B cell (primary cell): Measurements from ENCODE around the gene ZRSR2. TPM values are rescaled to one million over a fixed set of nuclear protein-coding genes. Genes with fewer than 3 reads are reported as not detected.

ENCODE experiments used
- ATAC-seq: fragments of 200-7000 bp; cut with Tn5 transposase; one replicate; pipeline ENCODE4 v1.10.0; 2021; ENCODE audit warnings: low read depth, mild to moderate bottlenecking, moderate number of reproducible peaks, moderate library complexity
- CTCF ChIA-PET: fragments of 350-600 bp; sonication (Branson Sonifier 250); formaldehyde crosslinking; loops from one replicate; lab custom pipeline; 2021; ENCODE audit warnings: antibody characterized with exemption, inconsistent platforms; lab: Charles Lee
- POLR2A ChIA-PET: fragments of 350-600 bp; sonication (Branson Sonifier 250); formaldehyde crosslinking; loops from one replicate; lab custom pipeline; 2021; ENCODE audit warnings: antibody characterized with exemption; lab: Charles Lee
- DNase-seq: peaks from one replicate; pipeline ENCODE4 v3.0.0; 2013
- H2AFZ ChIP-seq: 2 replicates; pipeline ENCODE4 v1.6.1; 2012; ENCODE audit warnings: mild to moderate bottlenecking, low read depth, low read length; ENCODE audit not compliant: insufficient read depth, poor library complexity, severe bottlenecking
- H3K27ac ChIP-seq, 2 donors: 1 replicate in 1 of 2; 2 replicates in 1 of 2; pipeline ENCODE4 v1.5.1; 2012 to 2013; ENCODE audit warnings: low read length in 2 of 2, mild to moderate bottlenecking in 2 of 2, moderate library complexity in 1 of 2
- H3K27me3 ChIP-seq, 4 experiments: fragments of 200-600 bp in 1 of 4; sonication (generic) in 1 of 4; replicated peaks in 1 of 4; 1 replicate in 2 of 4; 2 replicates in 2 of 4; pipeline versions ENCODE4 v1.6.1 to v1.7.0; 2013 to 2016; ENCODE audit warnings: low read length in 3 of 4, mild to moderate bottlenecking in 2 of 4, mixed read lengths in 1 of 4, moderate library complexity in 1 of 4; ENCODE audit not compliant: insufficient read depth in 4 of 4, control insufficient read depth in 3 of 4; ENCODE audit errors: control extremely low read depth in 1 of 4
- H3K36me3 ChIP-seq, 2 experiments: replicated peaks in 1 of 2; 1 replicate in 1 of 2; 2 replicates in 1 of 2; pipeline versions ENCODE4 v1.6.1 to v1.7.1; 2013; ENCODE audit warnings: low read length in 1 of 2; ENCODE audit not compliant: insufficient read depth in 2 of 2, control insufficient read depth in 1 of 2; ENCODE audit errors: control extremely low read depth in 1 of 2, extremely low read depth in 1 of 2
- H3K4me1 ChIP-seq, 2 donors: fragments of 200-600 bp in 1 of 2; sonication (generic) in 1 of 2; 1 replicate in 1 of 2; 2 replicates in 1 of 2; pipeline versions ENCODE4 v1.5.1 to v1.6.1; 2013 to 2017; ENCODE audit warnings: low read length in 2 of 2; ENCODE audit not compliant: control insufficient read depth in 2 of 2, insufficient read depth in 2 of 2
- H3K4me2 ChIP-seq: replicated peaks from 2 replicates; pipeline ENCODE3; 2012; ENCODE audit warnings: mild to moderate bottlenecking, low read depth, low read length; ENCODE audit not compliant: poor library complexity, severe bottlenecking
- H3K4me3 ChIP-seq, 5 experiments: fragments of 200-600 bp in 1 of 5; sonication (generic) in 1 of 5; 1 replicate in 3 of 5; 2 replicates in 2 of 5; pipeline versions ENCODE4 v1.5.1 to v1.7.0; 2011 to 2016; ENCODE audit warnings: low read length in 4 of 5, mild to moderate bottlenecking in 4 of 5, low read depth in 2 of 5, control low read depth in 1 of 5, moderate library complexity in 1 of 5; ENCODE audit not compliant: insufficient read depth in 1 of 5; ENCODE audit errors: control extremely low read depth in 1 of 5, extremely low read depth in 1 of 5
- H3K79me2 ChIP-seq: fragments of 200-600 bp; sonication (generic); one replicate; pipeline ENCODE4 v1.6.0; 2016; ENCODE audit warnings: low read length; ENCODE audit not compliant: control insufficient read depth, insufficient read depth
- H3K9ac ChIP-seq: fragments of 200-600 bp; sonication (generic); 2 replicates; pipeline ENCODE4 v1.6.1; 2017; ENCODE audit warnings: mild to moderate bottlenecking, low read length, moderate library complexity
- H3K9me3 ChIP-seq, 3 donors: one replicate each; pipeline versions ENCODE4 v1.6.1 to v1.7.1; 2013; ENCODE audit warnings: low read length in 2 of 3; ENCODE audit not compliant: control insufficient read depth in 2 of 3, insufficient read depth in 1 of 3; ENCODE audit errors: control extremely low read depth in 1 of 3
- H4K20me1 ChIP-seq: 2 replicates; pipeline ENCODE4 v1.6.0; 2012; ENCODE audit warnings: mild to moderate bottlenecking, low read length; ENCODE audit not compliant: insufficient read depth, control insufficient read depth, poor library complexity, severe bottlenecking
- H3K27ac Mint-ChIP-seq: one replicate; pipeline ENCODE4 v1.8.0; 2021; ENCODE audit warnings: mixed read lengths
- H3K27me3 Mint-ChIP-seq: one replicate; pipeline ENCODE4 v1.8.0; 2021; ENCODE audit warnings: mixed read lengths
- H3K4me1 Mint-ChIP-seq: one replicate; pipeline ENCODE4 v1.8.0; 2021; ENCODE audit warnings: mixed read lengths
- H3K4me3 Mint-ChIP-seq: one replicate; pipeline ENCODE4 v1.8.0; 2021; ENCODE audit warnings: mixed read lengths
- H3K9me3 Mint-ChIP-seq: one replicate; pipeline ENCODE4 v1.8.0; 2022; ENCODE audit warnings: mixed read lengths; ENCODE audit not compliant: insufficient read depth
- CTCF ChIP-seq: fragments of 200-600 bp; IDR thresholded peaks from one replicate; pipeline ENCODE4 v1.8.0; 2022; ENCODE audit warnings: antibody characterized with exemption, mild to moderate bottlenecking
- EZH2 ChIP-seq: IDR thresholded peaks from 2 replicates; pipeline ENCODE4 v1.6.1; 2012; ENCODE audit warnings: borderline replicate concordance, low read depth, mild to moderate bottlenecking, moderate library complexity, low read length; ENCODE audit not compliant: insufficient read depth, poor library complexity, severe bottlenecking
- WGBS: methylation state at CpG from one replicate; pipeline ENCODE4 v1.1.5; 2013; ENCODE audit warnings: missing lambda C conversion rate; ENCODE audit not compliant: insufficient coverage; 5-methylcytosine and 5-hydroxymethylcytosine counted together
- intact Hi-C: fragments of 100-400 bp; cut with micrococcal nuclease; formaldehyde crosslinking; loops from one replicate; pipeline ENCODE4 v1.10.0; 2022
- polyA plus RNA-seq: library from polyadenylated mRNA; depleted of rRNA; stranded (reverse); fragments of >200 nt; gene quantifications from 2 replicates; pipeline ENCODE4 v1.2.3, GENCODE V29; 2012
- total RNA-seq, 2 donors: library from RNA; stranded (reverse); fragments of 120-200 nt in 1 of 2; gene quantifications; 1 replicate in 1 of 2; 2 replicates in 1 of 2; pipeline versions ENCODE4 v1.2.3 to v1.2.4, GENCODE V29; 2013 to 2022

The ZRSR2 gene
- total and polyA plus RNA-seq, 2 donors (not counting 1 experiment from before 2014, with no cell fraction given) = 27.8 to 28.6 TPM

- DNase-seq = no peak
- Histone ChIP-seq H3K79me2 (peaks cover 3% of the 10 kb centered on the region), H4K20me1 (no peaks in the 10 kb centered on the region), H3K36me3 (no peaks in the 10 kb centered on the region), H3K9me3 (no peaks in the 10 kb centered on the region), H3K9ac (no peak overlapping the region), H2AFZ (no peak overlapping the region), H3K4me2 (no peak overlapping the region), H3K4me3 (no peak overlapping the region), H3K27me3 (no peaks in the 10 kb centered on the region), H3K4me1 (peaks cover 19 to 27% of the 10 kb centered on the region in 2 donors), H3K27ac (no peak overlapping the region)
- TF ChIP-seq EZH2 (no peak), CTCF (no peak)
- ATAC-seq = no peak
- Mint-ChIP-seq H3K27me3 (no peaks in the 10 kb centered on the region), H3K27ac (peak overlapping the region; percentile 27), H3K4me1 (peaks cover 6% of the 10 kb centered on the region), H3K9me3 (no peaks in the 10 kb centered on the region), H3K4me3 (no peak overlapping the region)
- CTCF ChIA-PET = no interaction called here
- POLR2A ChIA-PET = no interaction called here
- no CpG with 5 or more reads among the region's 3 CpGs for WGBS
- intact Hi-C loops = loop anchor here (10.0 kb wide), 1 partner anchor 452 kb away; the partner anchor contains the start of gene PIGA
Measured at GRCh38 chrX:15786915-15787314, 3.4 kb upstream of the ZRSR2 start.

GRCh38 chrX:15790769-15791290 is 546 bp downstream of the ZRSR2 start:
- Histone ChIP-seq H3K27ac (peak overlapping the region; percentile 88 to 95), H4K20me1 (peaks cover 19% of the 10 kb centered on the region), H3K4me1 (peaks cover 25 to 27% of the 10 kb centered on the region in 2 donors), H3K4me3 (peak overlapping the region; percentile 74 to 98 (median 88)), H3K79me2 (peaks cover 42% of the 10 kb centered on the region), H3K9me3 (no peaks in the 10 kb centered on the region), H3K36me3 (peaks cover 2 to 16% of the 10 kb centered on the region in 2 experiments), H3K9ac (peak overlapping the region; percentile 93), H3K4me2 (peak overlapping the region; percentile 80), H2AFZ (peak overlapping the region; percentile 97), H3K27me3 (no peaks in the 10 kb centered on the region)
- intact Hi-C loops = loop anchor here (1.0 to 5.0 kb wide), 6 partner anchors 9 to 919 kb away; partner anchors contain the start of genes CA5B, FANCB and MOSPD2
- DNase-seq (no peak), ATAC-seq (peak; percentile 21)
- no peak for TF ChIP-seq EZH2
- no peak for TF ChIP-seq CTCF
- no peak overlapping the region for H3K4me3 Mint-ChIP-seq
- no peaks in the 10 kb centered on the region for H3K9me3 Mint-ChIP-seq
- H3K27ac Mint-ChIP-seq = no peak overlapping the region
- peaks cover 22% of the 10 kb centered on the region for H3K4me1 Mint-ChIP-seq
- WGBS = 0% methylated on average over 1 of the region's 15 CpGs
- CTCF ChIA-PET = interaction anchor here (0.9 to 1.1 kb wide), 2 partner anchors 9 to 64 kb away, joined by 3 to 4 read pairs; partner anchors contain the start of gene AP1S2
- no peaks in the 10 kb centered on the region for H3K27me3 Mint-ChIP-seq
- POLR2A ChIA-PET = interaction anchor here (1.3 to 1.7 kb wide), 2 partner anchors 53 to 64 kb away, joined by 3 to 9 read pairs; partner anchors contain the start of genes AP1S2 and CA5B
